ENCODE data around the gene SPDYC. TPM values are rescaled to one million over a fixed set of nuclear protein-coding genes. Genes with fewer than 3 reads are reported as not detected.

Gene SPDYC
- total and polyA plus RNA-seq, 2 of the 13 experiments (the other 11 are each of a cell fraction or from before 2014, with no cell fraction given) = 0.15 to 0.33 TPM

GRCh38 chr11:65182258-65183170, 12.5 kb downstream of the SPDYC start (continued):
- no peak for TF ChIP-seq ZNF513 (CRISPR knock-in tag; conservative IDR thresholded peaks at IDR 0.05)
- TF ChIP-seq MYNN (CRISPR knock-in tag; IDR thresholded peaks at IDR 0.05; ENCODE audit: low read depth) = no peak
- TF ChIP-seq NKX3-1 (CRISPR knock-in tag; IDR thresholded peaks at IDR 0.05) = no peak
- no peak for TF ChIP-seq POLR2G (IDR thresholded peaks at IDR 0.05; ENCODE audit: low read depth, low read length)
- TF ChIP-seq ZNF501 (CRISPR knock-in tag; IDR thresholded peaks at IDR 0.05) = peak; percentile 72
- TF ChIP-seq ZNF468 (CRISPR knock-in tag; IDR thresholded peaks at IDR 0.05) = no peak
- no peak for TF ChIP-seq JUNB (CRISPR knock-in tag; IDR thresholded peaks at IDR 0.05; ENCODE audit: borderline replicate concordance)
- no peak for TF ChIP-seq CERS6 (CRISPR knock-in tag; IDR thresholded peaks at IDR 0.05)
- no peak for TF ChIP-seq ZNF101 (CRISPR knock-in tag; IDR thresholded peaks at IDR 0.05; ENCODE audit: borderline replicate concordance, low read depth)
- TF ChIP-seq ZNF121 (CRISPR knock-in tag; IDR thresholded peaks at IDR 0.05) = no peak
- TF ChIP-seq FOXP4 (CRISPR knock-in tag; IDR thresholded peaks at IDR 0.05) = no peak
- no peak for TF ChIP-seq FIP1L1 (IDR thresholded peaks at IDR 0.05; ENCODE audit: borderline replicate concordance, insufficient read depth, low read depth, low read length)
- peak; percentile 7; the same call in 1 of the 2 replicates for TF ChIP-seq ZNF263 (CRISPR knock-in tag; IDR thresholded peaks at IDR 0.05)
- no peak for TF ChIP-seq ZNF614 (CRISPR knock-in tag; IDR thresholded peaks at IDR 0.05; ENCODE audit: borderline replicate concordance)
- TF ChIP-seq ZNF484 (CRISPR knock-in tag; IDR thresholded peaks at IDR 0.05; ENCODE audit: borderline replicate concordance, low read depth) = no peak
- TF ChIP-seq REXO4 (CRISPR knock-in tag; IDR thresholded peaks at IDR 0.05; ENCODE audit: borderline replicate concordance) = no peak
- no peak for TF ChIP-seq ZNF460 (CRISPR knock-in tag; IDR thresholded peaks at IDR 0.05; ENCODE audit: borderline replicate concordance)
- TF ChIP-seq IRF9 (CRISPR knock-in tag; IDR thresholded peaks at IDR 0.05; ENCODE audit: borderline replicate concordance) = 0 out of 2 replicates have a peak, but pooled peaks have one; percentile 15
- no peak for TF ChIP-seq ADNP (CRISPR knock-in tag; IDR thresholded peaks at IDR 0.05)
- no peak for TF ChIP-seq LRRFIP1 (CRISPR knock-in tag; conservative IDR thresholded peaks at IDR 0.05)

All from HepG2 (cell line).